ENCODE measurements around the gene GCSAM. TPM values are rescaled to one million over a fixed set of nuclear protein-coding genes. Genes with fewer than 3 reads are reported as not detected.

GCSAM gene
- total RNA-seq, 1 experiment from 2014 or later: not detected

- POLR2A ChIA-PET: no interaction called here
- H3K9me3 ChIP-seq: no peaks in the 10 kb centered on the region
- peaks cover 3% of the 10 kb centered on the region; the same call in 1 of the 2 replicates for H3K36me3 ChIP-seq (ENCODE audit: control insufficient read depth, insufficient read depth, low read length)
- no peak overlapping the region for H3K4me3 ChIP-seq (ENCODE audit: low read depth, low read length)
- Mint-ChIP-seq H3K27me3 (ENCODE audit: insufficient read depth, unreplicated experiment) (no peaks in the 10 kb centered on the region), H3K4me1 (ENCODE audit: low read depth, unreplicated experiment) (peaks cover 19% of the 10 kb centered on the region), H3K36me3 (ENCODE audit: insufficient read depth, unreplicated experiment) (peaks cover 54% of the 10 kb centered on the region), H3K27ac (ENCODE audit: unreplicated experiment) (no peak overlapping the region), H3K4me3 (ENCODE audit: unreplicated experiment) (no peak overlapping the region), H3K9me3 (ENCODE audit: unreplicated experiment) (no peaks in the 10 kb centered on the region)
- H3K27me3 ChIP-seq (replicated peaks; ENCODE audit: control insufficient read depth, insufficient read depth, low read length): no peaks in the 10 kb centered on the region
- BruUV-seq (replicated peaks): no TSS peak
- DNase-seq: no peak
- CTCF ChIA-PET: no interaction called here
- TF ChIP-seq CTCF (IDR thresholded peaks at IDR 0.05; ENCODE audit: insufficient read depth in 1 of 2, low read depth in 1 of 2, low read length in 1 of 2, severe bottlenecking in 1 of 2, unreplicated experiment in 1 of 2): no peak
- intact Hi-C loops (cut with micrococcal nuclease; ENCODE audit: unreplicated experiment): no loop called here
- peaks cover 35% of the 10 kb centered on the region for H3K4me1 ChIP-seq
These were observed 9.5 kb downstream of the GCSAM start for GRCh38 chr3:112123548-112123947.

- POLR2A ChIA-PET: no interaction called here
- Mint-ChIP-seq H3K4me3 (ENCODE audit: unreplicated experiment) (no peak overlapping the region), H3K4me1 (ENCODE audit: low read depth, unreplicated experiment) (peaks cover 19% of the 10 kb centered on the region), H3K36me3 (ENCODE audit: insufficient read depth, unreplicated experiment) (peaks cover 58% of the 10 kb centered on the region), H3K27ac (ENCODE audit: unreplicated experiment) (no peak overlapping the region), H3K27me3 (ENCODE audit: insufficient read depth, unreplicated experiment) (no peaks in the 10 kb centered on the region), H3K9me3 (ENCODE audit: unreplicated experiment) (no peaks in the 10 kb centered on the region)
- H3K4me1 ChIP-seq: peaks cover 28% of the 10 kb centered on the region
- H3K4me3 ChIP-seq (ENCODE audit: low read depth, low read length): no peak overlapping the region
- DNase-seq: no peak
- intact Hi-C loops (cut with micrococcal nuclease; ENCODE audit: unreplicated experiment): no loop called here
- no TSS peak for BruUV-seq (replicated peaks)
- CTCF ChIA-PET: no interaction called here
- no peaks in the 10 kb centered on the region for H3K27me3 ChIP-seq (replicated peaks; ENCODE audit: control insufficient read depth, insufficient read depth, low read length)
- H3K9me3 ChIP-seq: no peaks in the 10 kb centered on the region
- H3K36me3 ChIP-seq (ENCODE audit: control insufficient read depth, insufficient read depth, low read length): peaks cover 3% of the 10 kb centered on the region; the same call in 1 of the 2 replicates
- TF ChIP-seq CTCF (IDR thresholded peaks at IDR 0.05; ENCODE audit: insufficient read depth in 1 of 2, low read depth in 1 of 2, low read length in 1 of 2, severe bottlenecking in 1 of 2, unreplicated experiment in 1 of 2): no peak
These were observed 10.2 kb downstream of the GCSAM start for GRCh38 chr3:112122870-112123269.

- H3K9me3 Mint-ChIP-seq (ENCODE audit: unreplicated experiment): no peaks in the 10 kb centered on the region
- ChIA-PET POLR2A (no interaction called here), CTCF (interaction anchor here (0.7 kb wide), 1 partner anchor 10 kb away, joined by 3 read pairs; no protein-coding TSS in a partner anchor)
- H3K27me3 ChIP-seq (replicated peaks; ENCODE audit: control insufficient read depth, insufficient read depth, low read length): no peaks in the 10 kb centered on the region
- no peaks in the 10 kb centered on the region for H3K27me3 Mint-ChIP-seq (ENCODE audit: insufficient read depth, unreplicated experiment)
- H3K36me3 ChIP-seq (ENCODE audit: control insufficient read depth, insufficient read depth, low read length): peaks cover 3% of the 10 kb centered on the region; the same call in 1 of the 2 replicates
- peaks cover 68% of the 10 kb centered on the region for H3K36me3 Mint-ChIP-seq (ENCODE audit: insufficient read depth, unreplicated experiment)
- TF ChIP-seq CTCF (IDR thresholded peaks at IDR 0.05; ENCODE audit: insufficient read depth in 1 of 2, low read depth in 1 of 2, low read length in 1 of 2, severe bottlenecking in 1 of 2, unreplicated experiment in 1 of 2): no peak
- no peak overlapping the region for H3K4me3 Mint-ChIP-seq (ENCODE audit: unreplicated experiment)
- peaks cover 18% of the 10 kb centered on the region for H3K4me1 ChIP-seq
- DNase-seq: no peak
- no TSS peak for BruUV-seq (replicated peaks)
- H3K9me3 ChIP-seq: no peaks in the 10 kb centered on the region
- intact Hi-C loops (cut with micrococcal nuclease; ENCODE audit: unreplicated experiment): no loop called here
- peaks cover 19% of the 10 kb centered on the region for H3K4me1 Mint-ChIP-seq (ENCODE audit: low read depth, unreplicated experiment)
- no peak overlapping the region for H3K27ac Mint-ChIP-seq (ENCODE audit: unreplicated experiment)
- no peak overlapping the region for H3K4me3 ChIP-seq (ENCODE audit: low read depth, low read length)
These were observed 11.2 kb downstream of the GCSAM start for GRCh38 chr3:112121577-112122547.

Data from Caco-2 (cell line).